Islet of Langerhans (tissue), 1 donor: ENCODE data around the gene MS4A2.
"Not testable (repeated sequence)": the region's sequence is repeated elsewhere in the genome, so short reads cannot be mapped to it uniquely, and the experiment has no call there.

ENCODE experiments used
- FAIRE-seq: peaks from one replicate; lab custom pipeline; 2011; peaks lifted over from hg19 to GRCh38; lab: Jason Lieb, UNC

The MS4A2 gene

DNA sequence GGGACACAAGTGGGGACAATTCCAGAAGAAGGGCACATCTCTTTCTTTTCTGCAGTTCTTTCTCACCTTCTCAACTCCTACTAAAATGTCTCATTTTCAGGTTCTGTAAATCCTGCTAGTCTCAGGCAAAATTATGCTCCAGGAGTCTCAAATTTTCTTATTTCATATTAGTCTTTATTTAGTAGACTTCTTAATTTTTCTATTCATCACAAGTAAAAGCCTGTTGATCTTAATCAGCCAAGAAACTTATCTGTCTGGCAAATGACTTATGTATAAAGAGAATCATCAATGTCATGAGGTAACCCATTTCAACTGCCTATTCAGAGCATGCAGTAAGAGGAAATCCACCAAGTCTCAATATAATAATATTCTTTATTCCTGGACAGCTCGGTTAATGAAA, at the start of gene MS4A2:
Gene MS4A2 (plus strand): TSS at position 301 of the 400 bp plus-strand sequence. CDS start 102 bp downstream, outside the sequence.
- no peak for FAIRE-seq

DNA sequence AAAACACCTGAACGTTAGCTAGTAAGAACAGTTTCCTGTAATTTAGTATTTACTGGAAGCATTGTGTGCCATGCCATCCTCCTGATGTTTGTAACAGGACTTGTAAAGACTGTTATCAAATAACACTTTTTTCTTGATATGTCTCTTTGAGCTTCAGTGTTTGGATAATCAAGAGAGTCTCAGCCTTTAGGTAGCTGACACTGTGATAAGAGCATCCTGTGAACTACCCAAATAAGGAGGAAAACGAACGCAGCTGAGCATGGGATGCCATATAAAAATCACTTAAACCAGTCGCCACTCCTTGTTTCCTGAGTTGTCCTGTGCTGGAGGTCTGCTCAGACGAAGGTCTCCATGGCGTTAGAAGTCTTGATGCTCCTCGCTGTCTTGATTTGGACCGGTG, 48.4 kb upstream of the MS4A2 start, which contains the start of gene OOSP2:
Gene OOSP2 (plus strand): TSS at position 301 of the 400 bp plus-strand sequence. CDS start 51 bp downstream, at position 352.
- no peak for FAIRE-seq

DNA sequence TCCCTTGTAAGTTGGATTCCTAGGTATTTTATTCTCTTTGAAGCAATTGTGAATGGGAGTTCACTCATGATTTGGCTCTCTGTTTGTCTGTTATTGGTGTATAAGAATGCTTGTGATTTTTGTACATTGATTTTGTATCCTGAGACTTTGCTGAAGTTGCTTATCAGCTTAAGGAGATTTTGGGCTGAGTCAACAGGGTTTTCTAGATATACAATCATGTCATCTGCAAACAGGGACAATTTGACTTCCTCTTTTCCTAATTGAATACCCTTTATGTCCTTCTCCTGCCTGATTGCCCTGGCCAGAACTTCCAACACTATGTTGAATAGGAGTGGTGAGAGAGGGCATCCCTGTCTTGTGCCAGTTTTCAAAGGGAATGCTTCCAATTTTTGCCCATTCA, 38.0 kb upstream of the MS4A2 start:
- FAIRE-seq, result not testable (repeated sequence)

DNA sequence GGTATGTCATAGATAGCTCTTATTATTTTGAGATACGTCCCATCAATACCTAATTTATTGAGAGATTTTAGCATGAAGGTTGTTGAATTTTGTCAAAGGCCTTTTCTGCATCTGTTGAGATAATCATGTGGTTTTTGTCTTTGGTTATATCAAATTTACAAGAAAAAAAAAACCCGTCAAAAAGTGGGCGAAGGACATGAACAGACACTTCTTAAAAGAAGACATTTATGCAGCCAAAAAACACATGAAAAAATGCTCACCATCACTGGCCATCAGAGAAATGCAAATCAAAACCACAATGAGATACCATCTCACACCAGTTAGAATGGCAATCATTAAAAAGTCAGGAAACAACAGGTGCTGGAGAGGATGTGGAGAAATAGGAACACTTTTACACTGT, 37.6 kb upstream of the MS4A2 start:
- FAIRE-seq, result not testable (repeated sequence)

DNA sequence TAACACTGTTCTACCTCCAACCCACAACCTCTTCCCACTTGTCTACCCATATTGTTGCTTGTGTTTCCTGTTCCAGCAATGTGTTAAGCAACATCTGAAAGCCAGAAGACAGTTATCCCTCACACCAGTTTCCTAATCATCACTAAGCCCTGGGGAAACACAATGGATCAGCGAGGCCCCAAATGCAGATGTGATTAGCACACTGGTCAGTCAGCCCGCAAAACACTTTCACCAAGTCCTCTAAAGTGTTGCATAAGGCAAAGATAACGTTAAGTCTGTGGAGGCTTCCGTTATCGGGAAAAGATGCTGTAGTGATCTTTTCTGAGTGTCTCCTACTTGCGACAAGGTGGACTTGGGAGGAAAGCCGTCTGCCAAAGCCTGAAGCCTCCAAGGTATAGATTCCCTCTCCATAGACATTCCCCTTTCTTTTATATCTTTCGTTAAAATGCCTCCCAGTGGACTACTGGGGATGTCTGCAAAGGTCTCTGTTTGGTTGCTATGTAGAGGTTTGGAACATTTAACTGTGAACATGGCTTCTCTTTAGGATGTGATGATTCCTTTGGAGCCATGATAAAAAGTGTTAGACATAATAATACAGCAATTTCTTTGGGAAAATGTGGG, 32.0 kb upstream of the MS4A2 start, which contains the start of gene MS4A3:
Gene MS4A3 (plus strand): TSS at position 317 of the 621 bp plus-strand sequence. CDS start 4,496 bp downstream, outside the sequence.
- no peak for FAIRE-seq

DNA sequence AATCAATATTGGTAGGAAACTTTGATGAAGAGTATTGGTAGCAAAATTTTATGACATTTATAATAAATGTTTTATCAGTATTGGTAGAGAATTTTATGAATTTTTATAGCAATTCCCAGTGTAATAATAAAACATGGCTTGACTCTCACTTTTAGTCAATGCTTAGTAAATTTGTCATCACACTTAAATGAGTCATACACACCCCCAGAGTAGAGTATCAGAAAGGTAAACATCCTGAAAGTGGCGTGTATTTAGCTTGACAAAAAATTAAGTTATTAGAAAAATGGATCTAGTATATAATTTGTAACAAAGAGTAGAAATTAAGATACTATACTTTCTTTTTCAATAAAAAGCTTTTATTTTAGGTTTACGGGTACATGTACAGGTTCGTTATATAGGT, 29.4 kb upstream of the MS4A2 start:
- no peak for FAIRE-seq

DNA sequence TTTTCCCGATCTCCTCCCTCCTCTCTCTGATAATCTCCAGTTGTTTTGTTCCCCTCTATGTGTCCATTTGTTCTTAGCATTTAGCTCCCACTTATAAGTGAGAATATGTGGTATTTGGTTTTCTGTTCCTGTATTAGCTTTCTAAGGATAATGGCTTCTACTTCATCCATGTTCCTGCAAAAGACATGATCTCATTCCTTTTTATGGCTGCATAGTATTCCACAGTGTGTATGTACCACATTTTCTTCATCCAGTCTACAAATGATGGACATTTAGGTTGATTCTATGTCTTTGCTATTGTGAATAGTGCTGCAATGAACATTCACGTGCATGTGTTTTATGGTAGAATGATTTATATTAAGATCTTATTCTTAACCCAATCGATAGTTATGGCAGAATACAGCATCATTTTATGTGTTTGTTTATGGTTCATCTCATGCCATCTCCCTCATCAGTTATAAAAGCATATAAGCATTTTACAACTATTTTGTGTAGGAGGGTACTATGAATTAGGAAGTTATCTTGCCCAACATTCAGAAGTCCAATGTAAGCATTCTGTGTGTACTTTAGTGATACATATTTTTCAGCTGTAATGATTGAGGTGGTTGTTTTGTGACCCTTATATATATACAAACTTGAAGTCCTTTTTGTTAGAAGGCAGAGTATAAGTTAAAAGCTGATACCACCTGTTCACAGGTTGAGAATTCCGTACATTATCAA, 28.8 kb upstream of the MS4A2 start:
- no peak for FAIRE-seq

DNA sequence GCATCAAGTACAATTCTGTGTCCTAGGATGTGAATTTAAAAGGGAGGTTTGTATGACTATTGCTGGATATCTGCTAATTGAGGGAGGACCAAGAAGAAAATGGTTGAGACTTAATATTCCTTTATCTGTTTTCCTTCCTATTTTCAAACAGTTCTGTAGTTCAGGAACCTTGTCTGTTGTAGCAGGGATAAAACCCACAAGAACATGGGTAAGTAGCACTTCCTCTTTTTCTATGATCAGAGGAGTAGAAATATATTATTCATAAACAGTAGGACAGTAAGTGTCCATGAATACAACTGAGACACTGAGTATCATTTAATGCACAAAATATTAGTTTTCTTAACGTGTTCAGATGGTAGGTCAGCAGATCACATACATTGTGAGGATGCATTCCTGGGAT, 24.4 kb upstream of the MS4A2 start:
- no peak for FAIRE-seq

DNA sequence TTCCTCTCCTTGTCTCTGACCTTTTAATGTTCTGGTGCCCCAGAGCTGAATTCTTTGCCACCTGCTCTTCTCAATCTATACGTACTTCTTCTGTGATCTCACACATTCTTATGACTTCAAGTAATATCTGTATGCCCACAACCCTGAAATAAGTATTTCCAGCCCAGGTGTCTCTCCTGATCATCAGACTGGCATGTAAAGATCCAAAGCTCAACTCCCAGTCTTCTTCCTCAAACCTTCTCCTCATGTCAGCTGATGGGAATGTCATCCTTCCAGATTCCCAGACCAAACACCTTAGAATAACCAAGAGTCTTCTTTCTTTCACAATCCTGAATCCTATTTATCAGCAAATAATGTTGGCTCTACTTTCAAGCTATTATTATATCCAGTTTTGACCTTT, 22.7 kb upstream of the MS4A2 start:
- FAIRE-seq, result no peak

DNA sequence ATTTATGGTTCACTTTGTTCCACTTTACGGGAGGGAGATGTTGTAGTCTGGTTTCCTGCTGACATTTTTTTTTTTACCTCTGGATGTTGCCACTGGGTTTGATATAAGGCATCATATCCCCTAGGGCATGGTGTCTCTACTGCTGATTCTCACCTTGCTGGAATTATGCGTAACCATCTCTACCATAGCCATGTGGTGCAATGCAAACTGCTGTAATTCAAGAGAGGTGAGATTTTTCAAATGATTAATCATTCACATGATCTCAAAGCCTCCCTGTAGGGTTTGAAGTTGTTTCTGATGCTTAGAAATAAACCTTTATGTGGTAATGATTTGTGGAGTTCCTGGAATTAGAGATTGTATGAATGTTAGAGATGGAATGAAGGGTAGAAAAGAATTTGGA, 19.0 kb upstream of the MS4A2 start:
- FAIRE-seq, result no peak

DNA sequence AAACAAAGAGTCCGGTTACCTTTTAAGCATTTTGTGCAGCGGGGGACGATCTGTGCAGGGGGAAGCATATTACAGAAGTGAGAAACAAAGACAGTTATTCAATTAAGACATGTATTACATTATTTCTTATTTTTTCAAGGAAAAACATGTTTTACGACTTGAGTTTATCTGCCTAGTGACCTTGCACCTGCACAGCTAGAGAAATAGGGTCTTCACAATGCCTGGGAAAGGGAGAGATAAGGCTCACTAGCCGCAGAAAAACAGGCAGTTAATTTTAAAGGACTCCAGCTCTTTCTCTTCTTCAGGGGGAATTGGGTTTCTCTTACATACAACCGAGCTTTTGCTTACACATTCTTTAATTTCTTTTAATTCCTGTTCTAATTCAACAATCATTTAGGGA, 16.8 kb upstream of the MS4A2 start:
- FAIRE-seq, result not testable (repeated sequence)

DNA sequence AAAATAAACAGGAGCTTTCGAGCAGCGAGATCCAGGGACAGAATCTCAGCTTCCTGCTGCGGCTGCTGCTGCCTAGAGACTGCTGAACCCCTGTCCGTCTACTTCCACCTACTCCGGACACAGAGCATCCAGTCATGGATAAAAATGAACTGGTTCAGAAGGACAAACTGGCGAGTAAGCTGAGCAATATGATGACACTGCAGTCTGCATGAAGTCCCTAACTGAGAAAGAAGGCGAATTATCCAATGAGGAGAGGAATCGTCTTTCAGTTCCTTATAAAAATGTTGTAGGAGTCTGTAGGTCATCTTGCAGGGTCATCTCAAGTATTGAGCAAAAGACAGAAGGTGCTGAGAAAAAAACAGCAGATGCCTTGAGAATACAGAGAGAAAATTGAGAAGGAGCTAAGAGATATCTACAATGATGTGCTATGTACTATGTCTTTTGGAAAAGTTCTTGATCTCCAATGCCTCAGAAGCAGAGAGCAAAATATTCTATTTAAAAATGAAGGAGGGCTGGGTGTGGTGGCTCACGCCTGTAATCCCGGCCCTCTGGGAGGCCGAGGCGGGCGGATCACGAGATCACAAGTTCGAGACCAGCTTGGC, 11.1 kb upstream of the MS4A2 start:
- no peak for FAIRE-seq

DNA sequence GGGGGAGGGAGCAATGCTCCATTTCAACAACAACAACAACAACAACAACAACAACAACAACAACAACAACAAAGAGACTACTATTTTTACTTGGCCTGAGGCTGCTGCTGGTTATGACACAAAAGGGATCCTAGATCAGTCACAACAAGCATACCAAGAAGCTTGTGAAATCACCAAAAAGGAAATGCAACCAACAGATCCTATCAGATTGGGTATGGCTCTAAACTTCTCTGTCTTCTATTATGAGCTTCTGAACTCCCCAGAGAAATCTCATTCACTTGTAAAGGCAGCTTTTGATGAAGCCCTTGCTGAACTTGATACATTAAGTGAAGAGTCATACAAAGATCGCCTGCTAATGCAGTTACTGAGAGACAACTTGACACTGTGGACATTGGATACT, 10.5 kb upstream of the MS4A2 start:
- FAIRE-seq, result no peak

DNA sequence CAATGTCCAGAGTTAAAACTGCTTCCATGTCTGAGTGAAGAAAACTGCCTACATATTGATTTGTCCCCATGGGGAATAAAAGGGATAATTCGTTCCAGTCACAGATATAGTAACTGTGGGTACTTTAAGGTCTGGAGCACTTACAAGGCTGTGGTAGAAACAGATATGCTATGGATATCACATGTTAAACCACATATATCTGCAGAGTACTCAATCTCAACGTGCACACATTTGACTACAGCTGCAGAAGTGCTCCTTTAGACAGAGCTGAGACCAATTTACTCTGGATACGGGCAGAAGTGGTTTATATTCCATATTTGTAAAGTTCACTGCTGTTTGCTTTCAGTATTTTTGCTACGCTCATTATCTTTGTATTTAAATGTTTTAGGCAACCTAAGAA, 9.7 kb upstream of the MS4A2 start:
- no peak for FAIRE-seq

DNA sequence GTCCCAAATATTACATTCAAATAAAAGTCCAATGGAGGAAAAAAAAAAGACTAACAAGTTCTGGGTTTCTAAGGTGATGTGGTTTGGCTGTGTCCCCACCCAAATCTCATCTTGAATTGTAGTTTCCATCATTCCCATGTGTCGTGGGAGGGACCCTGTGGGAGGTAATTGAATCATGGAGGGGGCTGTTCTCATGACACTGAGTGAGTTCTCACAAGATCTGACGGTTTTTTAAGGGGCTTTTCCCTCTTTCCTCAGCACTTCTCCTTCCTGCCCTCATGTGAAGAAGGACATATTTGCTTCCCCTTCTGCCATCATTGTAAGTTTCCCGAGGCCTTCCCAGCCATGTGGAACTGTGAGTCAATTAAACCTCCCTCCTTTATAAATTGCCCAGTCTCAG, 7.9 kb upstream of the MS4A2 start:
- FAIRE-seq, result no peak

DNA sequence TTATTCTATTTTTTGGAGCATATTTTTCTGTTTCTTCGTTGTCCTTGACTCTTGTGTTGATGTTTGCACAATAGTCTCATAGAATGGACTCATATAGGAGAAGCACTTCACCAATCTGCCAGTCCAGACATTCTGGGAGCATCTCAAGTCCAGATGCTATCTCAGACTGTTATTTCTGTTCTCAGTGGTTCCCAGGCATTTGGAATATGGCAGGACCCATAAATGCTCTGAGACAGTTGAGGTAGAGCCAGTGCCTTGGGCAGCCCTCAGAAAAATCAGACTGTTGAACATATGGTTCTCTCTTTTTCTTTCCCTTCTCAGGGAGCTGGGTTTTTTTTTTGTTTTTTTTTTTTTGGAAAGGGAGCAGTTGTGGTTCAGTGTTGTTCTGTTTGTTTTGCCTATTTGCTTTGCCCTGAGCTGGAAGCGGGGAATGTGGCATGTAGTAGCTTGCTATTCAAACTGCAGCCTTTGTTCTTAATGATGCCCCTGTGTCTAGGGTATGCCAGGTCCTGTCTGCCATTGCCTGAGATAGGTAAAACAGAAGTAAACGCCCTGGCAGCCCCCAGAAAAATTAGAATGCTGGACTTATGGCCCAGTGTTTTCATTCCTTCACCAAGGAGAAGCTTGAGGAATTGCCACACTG, 3.7 kb upstream of the MS4A2 start:
- FAIRE-seq, result no peak

DNA sequence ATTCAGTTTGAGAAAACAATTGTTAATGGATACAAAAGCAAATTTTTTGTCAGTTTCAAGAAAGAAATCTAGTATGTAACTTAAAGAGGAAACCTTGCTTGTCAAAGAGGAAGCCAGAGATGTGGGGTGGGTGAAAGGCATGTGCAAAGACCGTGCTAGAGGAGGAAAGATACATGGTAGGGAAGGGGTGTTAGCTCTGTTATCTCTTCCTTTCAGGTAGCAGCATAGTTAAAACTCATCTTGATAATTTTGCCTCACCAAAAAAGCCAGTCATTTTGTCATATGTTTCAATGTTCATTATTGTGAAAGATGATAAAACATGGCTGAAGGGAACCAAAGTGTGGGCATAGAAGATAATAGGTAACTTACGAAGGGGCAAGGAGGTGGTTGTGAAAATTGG, 2.6 kb upstream of the MS4A2 start:
- no peak for FAIRE-seq

DNA sequence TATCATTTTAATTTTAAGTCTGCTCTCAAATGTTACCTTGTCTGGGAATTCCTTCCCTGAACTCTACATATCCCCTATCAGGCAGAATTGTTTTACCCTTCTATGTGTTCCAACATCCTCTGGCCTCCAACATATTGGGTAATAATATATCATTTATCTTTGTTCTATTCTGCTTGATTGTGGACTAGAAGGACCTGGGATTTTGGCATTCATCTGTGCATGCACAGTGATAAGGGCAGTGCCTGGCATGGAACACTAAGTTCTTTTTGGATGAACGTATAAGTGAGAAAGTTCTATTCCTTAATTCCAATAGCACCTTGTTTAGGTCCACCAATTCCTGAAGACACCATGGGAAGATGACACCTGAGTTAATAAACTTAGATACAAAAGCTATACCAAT, 1.2 kb upstream of the MS4A2 start:
- no peak for FAIRE-seq

DNA sequence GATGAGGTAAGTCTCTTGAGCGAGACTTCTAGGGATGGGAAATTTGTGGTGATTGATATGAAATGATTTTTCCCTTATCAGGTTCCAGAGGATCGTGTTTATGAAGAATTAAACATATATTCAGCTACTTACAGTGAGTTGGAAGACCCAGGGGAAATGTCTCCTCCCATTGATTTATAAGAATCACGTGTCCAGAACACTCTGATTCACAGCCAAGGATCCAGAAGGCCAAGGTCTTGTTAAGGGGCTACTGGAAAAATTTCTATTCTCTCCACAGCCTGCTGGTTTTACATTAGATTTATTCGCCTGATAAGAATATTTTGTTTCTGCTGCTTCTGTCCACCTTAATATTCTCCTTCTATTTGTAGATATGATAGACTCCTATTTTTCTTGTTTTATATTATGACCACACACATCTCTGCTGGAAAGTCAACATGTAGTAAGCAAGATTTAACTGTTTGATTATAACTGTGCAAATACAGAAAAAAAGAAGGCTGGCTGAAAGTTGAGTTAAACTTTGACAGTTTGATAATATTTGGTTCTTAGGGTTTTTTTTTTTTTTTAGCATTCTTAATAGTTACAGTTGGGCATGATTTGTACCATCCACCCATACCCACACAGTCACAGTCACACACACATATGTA, 7.1 kb downstream of the MS4A2 start:
- FAIRE-seq, result peak; percentile 61

DNA sequence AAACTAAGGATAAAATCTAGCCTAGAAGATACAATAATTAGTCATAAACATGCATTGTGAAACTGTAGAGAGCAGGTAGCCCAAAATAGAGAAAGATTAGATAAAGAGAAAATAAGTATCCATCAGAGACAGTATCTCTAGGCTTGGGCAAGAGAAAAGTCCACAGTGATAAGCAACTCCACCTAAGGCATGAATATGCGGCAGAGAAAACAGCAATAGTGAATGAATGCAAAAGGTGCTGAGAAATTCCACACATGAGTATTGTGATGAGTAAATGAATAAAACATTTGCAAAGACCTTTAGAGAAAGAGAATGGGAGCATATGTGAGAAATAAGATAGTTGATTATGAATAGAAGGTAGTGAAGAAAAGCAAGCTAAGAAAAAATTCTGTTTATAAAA, 8.7 kb downstream of the MS4A2 start:
- FAIRE-seq, result no peak

DNA sequence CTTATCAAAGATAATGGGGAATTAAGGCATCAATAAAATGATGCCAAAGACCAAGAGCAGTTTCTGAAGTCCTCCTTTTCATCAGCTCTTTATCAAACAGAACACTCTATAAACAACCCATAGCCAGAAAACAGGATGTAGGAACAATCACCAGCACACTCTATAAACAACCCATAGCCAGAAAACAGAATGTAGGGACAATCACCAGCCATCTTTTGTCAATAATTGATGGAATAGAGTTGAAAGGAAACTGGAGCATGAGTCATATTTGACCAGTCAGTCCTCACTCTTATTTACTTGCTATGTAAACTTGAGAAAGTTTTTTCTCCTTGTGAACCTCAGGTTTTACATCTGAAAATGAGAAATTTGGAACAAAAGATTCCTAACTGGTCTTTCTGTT, 10.0 kb downstream of the MS4A2 start:
- FAIRE-seq, result no peak

DNA sequence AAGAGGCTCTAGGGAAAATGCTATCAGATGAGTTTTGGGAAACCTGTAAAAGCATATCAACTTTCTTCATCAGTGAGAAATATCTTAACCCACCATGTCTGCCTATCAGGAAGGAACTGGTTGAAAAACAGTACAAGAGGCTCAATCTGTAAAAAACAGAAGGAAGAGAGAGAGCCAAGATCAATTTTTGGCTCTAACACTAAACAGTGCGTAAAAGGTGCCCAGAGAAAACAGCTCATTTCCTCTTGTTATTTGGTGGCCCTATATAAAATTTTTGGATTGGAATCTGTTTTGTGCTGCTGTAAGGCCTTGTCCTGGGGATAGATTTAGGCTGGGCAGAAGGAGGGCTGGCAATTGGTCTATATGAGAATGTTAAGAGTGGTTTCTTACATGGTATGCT, 12.1 kb downstream of the MS4A2 start:
- FAIRE-seq, result no peak

DNA sequence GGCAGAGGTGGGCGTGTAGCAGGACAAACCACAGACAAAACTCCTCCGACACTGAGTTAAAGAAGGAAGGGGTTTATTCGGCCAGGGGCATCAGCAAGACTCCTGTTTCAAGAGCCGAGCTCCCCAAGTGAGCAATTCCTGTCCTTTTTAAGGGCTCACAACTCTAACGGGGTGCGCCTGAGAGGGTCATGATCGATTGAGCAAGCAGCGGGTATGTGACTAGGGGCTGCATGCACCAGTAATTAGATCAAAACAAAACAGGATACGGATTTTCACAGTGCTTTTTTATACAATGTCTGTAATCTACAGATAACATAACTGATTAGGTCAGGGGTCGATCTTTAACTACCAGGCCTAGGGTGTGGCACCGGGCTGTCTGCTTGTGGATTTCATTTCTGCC, 12.9 kb downstream of the MS4A2 start:
- FAIRE-seq, result not testable (repeated sequence)
